Measurements from ENCODE around the gene CHURC1. TPM values are rescaled to one million over a fixed set of nuclear protein-coding genes. Genes with fewer than 3 reads are reported as not detected.

CHURC1 gene
- total and polyA plus RNA-seq, 2 of the 13 experiments (the other 11 are each of a cell fraction or from before 2014, with no cell fraction given): 41.1 to 74.4 TPM

GRCh38 chr14:64930085-64930843 is 16.0 kb downstream of the CHURC1 start (continued):
- TF ChIP-seq IRF1 (CRISPR knock-in tag; IDR thresholded peaks at IDR 0.05; ENCODE audit: low read depth) (no peak), CEBPG (CRISPR knock-in tag; IDR thresholded peaks at IDR 0.05) (no peak), ZNF318 (CRISPR knock-in tag; IDR thresholded peaks at IDR 0.05) (no peak), SMYD3 (CRISPR knock-in tag; IDR thresholded peaks at IDR 0.05) (no peak), HOXA7 (CRISPR knock-in tag; IDR thresholded peaks at IDR 0.05) (no peak), ZNF746 (CRISPR knock-in tag; IDR thresholded peaks at IDR 0.05) (no peak)
